Endothelial cell of umbilical vein (primary cell): Measurements from ENCODE around the gene BLM. TPM values are rescaled to one million over a fixed set of nuclear protein-coding genes. Genes with fewer than 3 reads are reported as not detected.

ENCODE experiments used
- BruUV-seq: library from RNA; stranded (reverse); fragments of 400-500 nt; replicated peaks from 2 replicates; lab custom pipeline; 2021; lab: Mats Ljungman, UMichigan
- CTCF ChIA-PET: fragments of 300-600, 350-600 bp; sonication (Branson Sonifier 250); formaldehyde crosslinking; loops from one replicate; lab custom pipeline; 2021; ENCODE audit warnings: antibody characterized with exemption, inconsistent platforms; lab: Charles Lee
- POLR2A ChIA-PET: fragments of 300-600, 350-600 bp; sonication (Branson Sonifier 250); formaldehyde crosslinking; loops from one replicate; lab custom pipeline; 2021; ENCODE audit warnings: antibody characterized with exemption, inconsistent platforms; lab: Charles Lee
- DNase-seq: peaks from one replicate; pipeline ENCODE4 v3.0.0-alpha.2; 2011; ENCODE audit warnings: low read depth, low spot score
- FAIRE-seq: peaks from 2 replicates; lab custom pipeline; 2011; peaks lifted over from hg19 to GRCh38; lab: Jason Lieb, UNC
- H2AFZ ChIP-seq: 2 replicates; pipeline ENCODE4 v1.6.0; 2012; ENCODE audit warnings: low read depth, low read length, control low read depth, inconsistent platforms
- H3K27ac ChIP-seq: 2 replicates; pipeline ENCODE4 v1.5.1; 2011; ENCODE audit warnings: low read depth, mild to moderate bottlenecking, control low read depth, low read length, moderate library complexity; ENCODE audit not compliant: insufficient read depth
- H3K27me3 ChIP-seq, 2 experiments: 2 replicates each; pipeline versions ENCODE4 v1.6.0 to v1.6.1; 2011; ENCODE audit warnings: low read length in 2 of 2, mixed read lengths in 1 of 2; ENCODE audit not compliant: control insufficient read depth in 2 of 2, insufficient read depth in 2 of 2
- H3K36me3 ChIP-seq, 2 experiments: 2 replicates in 1 of 2; 3 replicates in 1 of 2; pipeline ENCODE4 v1.5.1; 2011; ENCODE audit warnings: low read length in 2 of 2, mild to moderate bottlenecking in 1 of 2, moderate library complexity in 1 of 2; ENCODE audit not compliant: control insufficient read depth in 2 of 2, insufficient read depth in 2 of 2; ENCODE audit errors: extremely low read depth in 1 of 2
- H3K4me1 ChIP-seq: 3 replicates; pipeline ENCODE4 v1.5.1; 2011; ENCODE audit warnings: mild to moderate bottlenecking, low read length; ENCODE audit not compliant: control insufficient read depth, insufficient read depth; ENCODE audit errors: extremely low read depth
- H3K4me2 ChIP-seq: 2 replicates; pipeline ENCODE4 v1.6.1; 2011; ENCODE audit warnings: low read length, control low read depth, mixed read lengths; ENCODE audit not compliant: insufficient read depth
- H3K4me3 ChIP-seq, 3 experiments: fragments of 200-600 bp in 1 of 3; sonication (generic), shearing (Covaris generic) in 1 of 3; replicated peaks in 1 of 3; 2 replicates each; pipeline ENCODE4 v1.5.1; 2011 to 2016; ENCODE audit warnings: control low read depth in 3 of 3, low read length in 3 of 3, mild to moderate bottlenecking in 2 of 3, inconsistent platforms in 1 of 3, low read depth in 1 of 3, moderate library complexity in 1 of 3; ENCODE audit not compliant: insufficient read depth in 1 of 3
- H3K79me2 ChIP-seq: 2 replicates; pipeline ENCODE4 v1.6.0; 2012; ENCODE audit warnings: low read length, inconsistent platforms; ENCODE audit not compliant: control insufficient read depth, insufficient read depth
- H3K9ac ChIP-seq: replicated peaks from 2 replicates; pipeline ENCODE3; 2011; ENCODE audit warnings: low read length, control low read depth; ENCODE audit not compliant: insufficient read depth; ENCODE audit errors: extremely low read depth
- H3K9me1 ChIP-seq: replicated peaks from 3 replicates; pipeline ENCODE4 v1.6.0; 2011; ENCODE audit warnings: mild to moderate bottlenecking, low read length; ENCODE audit not compliant: control insufficient read depth, insufficient read depth; ENCODE audit errors: extremely low read depth
- H3K9me3 ChIP-seq: replicated peaks from 2 replicates; pipeline ENCODE4 v1.5.1; 2012; ENCODE audit warnings: low read length, inconsistent platforms; ENCODE audit not compliant: control insufficient read depth, insufficient read depth
- H4K20me1 ChIP-seq: replicated peaks from 2 replicates; pipeline ENCODE3; 2011; ENCODE audit warnings: mild to moderate bottlenecking, low read length; ENCODE audit not compliant: control insufficient read depth, insufficient read depth; ENCODE audit errors: extremely low read depth
- EZH2 ChIP-seq: IDR thresholded peaks from 2 replicates; pipeline ENCODE4 v1.6.1; 2012; ENCODE audit warnings: borderline replicate concordance, low read depth, mild to moderate bottlenecking, moderate library complexity, low read length, inconsistent platforms; ENCODE audit not compliant: severe bottlenecking
- FOS ChIP-seq: IDR thresholded peaks from 2 replicates; pipeline ENCODE4 v1.6.1; 2011; ENCODE audit warnings: mild to moderate bottlenecking, low read length, moderate library complexity, borderline replicate concordance; ENCODE audit not compliant: insufficient read depth
- GATA2 ChIP-seq: IDR thresholded peaks from 2 replicates; pipeline ENCODE4 v1.7.0; 2011; ENCODE audit warnings: low read depth, mild to moderate bottlenecking, moderate library complexity, mixed read lengths, low read length; ENCODE audit not compliant: insufficient read length, insufficient read depth
- JUN ChIP-seq: IDR thresholded peaks from 2 replicates; pipeline ENCODE4 v1.6.1; 2011; ENCODE audit warnings: borderline replicate concordance, low read depth; ENCODE audit not compliant: insufficient read length, insufficient read depth
- MYC ChIP-seq: IDR thresholded peaks from one replicate; pipeline ENCODE4 v1.6.1; 2011; ENCODE audit warnings: mild to moderate bottlenecking, low read depth, low read length
- POLR2A ChIP-seq: IDR thresholded peaks from 2 replicates; pipeline ENCODE4 v1.6.1; 2012; ENCODE audit warnings: low read depth, mild to moderate bottlenecking, control low read depth, low read length
- POLR2AphosphoS5 ChIP-seq: IDR thresholded peaks from 2 replicates; pipeline ENCODE4 v1.6.1; 2012; ENCODE audit warnings: low read depth, mild to moderate bottlenecking, control low read depth, low read length, moderate library complexity; ENCODE audit not compliant: insufficient read depth
- dilution Hi-C: fragments of 300-500 bp; cut with MboI; formaldehyde crosslinking; loops from one replicate; pipeline ENCODE4 v1.15.0; 2019; ENCODE audit warnings: low sequenced_read_pairs; ENCODE audit not compliant: extremely low pct_ligation_motif_present
- intact Hi-C: fragments of 100-400 bp; cut with micrococcal nuclease; formaldehyde crosslinking; loops from one replicate; pipeline ENCODE4 v1.10.0; 2022
- polyA plus RNA-seq, 4 experiments: library from polyadenylated mRNA; depleted of rRNA in 3 of 4; stranded (reverse) in 3 of 4; unstranded in 1 of 4; fragments of >200 nt; gene quantifications; 2 replicates each; pipeline versions ENCODE4 v1.2.1 to v1.2.3, GENCODE V29; 2011 to 2012; ENCODE audit warnings: missing spikeins in 1 of 4
- total RNA-seq: library from RNA; stranded (reverse); gene quantifications from 2 replicates; pipeline ENCODE4 v1.2.3, GENCODE V29; 2021
- TF ChIP-seq, protein P1 (sequence below): IDR thresholded peaks from 2 replicates; pipeline ENCODE4 v1.6.1; 2011; ENCODE audit not compliant: insufficient read depth, insufficient read length
- TF ChIP-seq, protein P2 (sequence below), 2 donors: IDR thresholded peaks; 1 replicate in 1 of 2; 2 replicates in 1 of 2; pipeline ENCODE4 v1.5.1; 2011; ENCODE audit warnings: low read length in 2 of 2, mild to moderate bottlenecking in 2 of 2, moderate library complexity in 2 of 2, control low read depth in 1 of 2, inconsistent platforms in 1 of 2, low read depth in 1 of 2; ENCODE audit not compliant: insufficient read depth in 1 of 2; ENCODE audit errors: extremely low read depth in 1 of 2

The BLM gene
- total and polyA plus RNA-seq, 2 donors (not counting 3 experiments of a cell fraction or from before 2014, with no cell fraction given): 3.8 to 17.3 TPM

DNA sequence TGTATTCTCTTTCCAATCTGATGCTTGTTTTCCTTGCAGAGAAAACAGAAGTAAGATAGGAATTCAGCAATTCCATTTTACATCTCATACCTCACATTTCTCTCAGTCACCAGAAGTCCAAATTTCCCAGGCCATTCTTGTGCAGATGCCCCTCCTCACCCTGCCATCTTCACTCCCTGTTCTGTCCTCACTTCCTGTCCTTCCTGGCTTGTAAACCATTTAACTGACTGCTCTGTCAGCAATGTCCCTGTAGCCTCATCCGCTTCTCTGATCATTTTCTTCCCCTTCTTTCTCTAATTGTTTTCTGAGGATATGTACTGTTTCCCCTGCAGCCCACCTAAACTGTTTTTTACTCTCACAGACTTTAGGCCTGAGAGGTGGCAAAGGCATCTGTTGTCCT, 40.3 kb downstream of the BLM start:
- DNase-seq (no peak), FAIRE-seq (no peak)
- TF ChIP-seq EZH2 (no peak), MYC (no peak), FOS (no peak), POLR2AphosphoS5 (no peak), GATA2 (no peak), JUN (no peak), POLR2A (no peak)
- TF ChIP-seq, protein P1, sequence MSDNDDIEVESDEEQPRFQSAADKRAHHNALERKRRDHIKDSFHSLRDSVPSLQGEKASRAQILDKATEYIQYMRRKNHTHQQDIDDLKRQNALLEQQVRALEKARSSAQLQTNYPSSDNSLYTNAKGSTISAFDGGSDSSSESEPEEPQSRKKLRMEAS: no peak
- TF ChIP-seq, protein P2, sequence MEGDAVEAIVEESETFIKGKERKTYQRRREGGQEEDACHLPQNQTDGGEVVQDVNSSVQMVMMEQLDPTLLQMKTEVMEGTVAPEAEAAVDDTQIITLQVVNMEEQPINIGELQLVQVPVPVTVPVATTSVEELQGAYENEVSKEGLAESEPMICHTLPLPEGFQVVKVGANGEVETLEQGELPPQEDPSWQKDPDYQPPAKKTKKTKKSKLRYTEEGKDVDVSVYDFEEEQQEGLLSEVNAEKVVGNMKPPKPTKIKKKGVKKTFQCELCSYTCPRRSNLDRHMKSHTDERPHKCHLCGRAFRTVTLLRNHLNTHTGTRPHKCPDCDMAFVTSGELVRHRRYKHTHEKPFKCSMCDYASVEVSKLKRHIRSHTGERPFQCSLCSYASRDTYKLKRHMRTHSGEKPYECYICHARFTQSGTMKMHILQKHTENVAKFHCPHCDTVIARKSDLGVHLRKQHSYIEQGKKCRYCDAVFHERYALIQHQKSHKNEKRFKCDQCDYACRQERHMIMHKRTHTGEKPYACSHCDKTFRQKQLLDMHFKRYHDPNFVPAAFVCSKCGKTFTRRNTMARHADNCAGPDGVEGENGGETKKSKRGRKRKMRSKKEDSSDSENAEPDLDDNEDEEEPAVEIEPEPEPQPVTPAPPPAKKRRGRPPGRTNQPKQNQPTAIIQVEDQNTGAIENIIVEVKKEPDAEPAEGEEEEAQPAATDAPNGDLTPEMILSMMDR (IDR thresholded peaks at IDR 0.05; ENCODE audit: extremely low read depth in 1 of 2, insufficient read depth in 1 of 2, low read depth in 1 of 2, low read length in 2 of 2): no peak
- Histone ChIP-seq H3K9me1 (no peaks in the 10 kb centered on the region), H3K4me2 (no peak overlapping the region), H3K9me3 (no peaks in the 10 kb centered on the region), H3K79me2 (no peaks in the 10 kb centered on the region), H4K20me1 (no peaks in the 10 kb centered on the region), H3K36me3 (no peaks in the 10 kb centered on the region), H2AFZ (peak overlapping the region; percentile 31), H3K4me3 (no peak overlapping the region), H3K4me1 (peaks cover 5% of the 10 kb centered on the region), H3K27ac (no peak overlapping the region), H3K27me3 (no peaks in the 10 kb centered on the region), H3K9ac (no peak overlapping the region)
- BruUV-seq: no TSS peak
- ChIA-PET POLR2A (interaction anchor here (1.0 kb wide), 1 partner anchor 41 kb away, joined by 3 read pairs; the partner anchor contains the start of gene BLM), CTCF (interaction anchor here (1.0 kb wide), 1 partner anchor 12 kb away, joined by 3 read pairs; no protein-coding TSS in a partner anchor)
- dilution Hi-C loops (no loop called here), intact Hi-C loops (no loop called here)
